ENCODE data around the gene LCLAT1.
"Not testable (repeated sequence)": the region's sequence is repeated elsewhere in the genome, so short reads cannot be mapped to it uniquely, and the experiment has no call there.

The LCLAT1 gene

DNA sequence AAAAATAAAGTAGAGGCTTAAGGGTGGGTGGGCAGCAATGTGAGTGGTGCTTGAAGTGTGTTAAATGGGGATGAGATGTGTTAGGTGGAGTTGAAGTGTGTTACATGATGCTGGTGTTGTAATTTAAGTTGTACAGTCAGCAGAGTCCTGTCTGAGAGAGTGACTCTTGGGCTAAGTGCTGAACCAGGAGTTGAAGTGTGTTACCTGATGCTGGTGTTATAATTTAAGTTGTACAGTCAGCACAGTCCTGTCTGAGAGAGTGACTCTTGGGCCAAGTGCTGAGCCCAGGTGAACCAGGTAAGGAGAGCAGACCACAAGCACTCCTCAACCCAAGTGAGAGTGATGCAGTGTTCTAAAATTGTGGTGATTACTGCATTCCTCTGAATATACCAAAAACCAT lies 40.6 kb downstream of the LCLAT1 start:
- DNase-seq (ENCODE audit: low read depth in 2 of 2), result no peak

DNA sequence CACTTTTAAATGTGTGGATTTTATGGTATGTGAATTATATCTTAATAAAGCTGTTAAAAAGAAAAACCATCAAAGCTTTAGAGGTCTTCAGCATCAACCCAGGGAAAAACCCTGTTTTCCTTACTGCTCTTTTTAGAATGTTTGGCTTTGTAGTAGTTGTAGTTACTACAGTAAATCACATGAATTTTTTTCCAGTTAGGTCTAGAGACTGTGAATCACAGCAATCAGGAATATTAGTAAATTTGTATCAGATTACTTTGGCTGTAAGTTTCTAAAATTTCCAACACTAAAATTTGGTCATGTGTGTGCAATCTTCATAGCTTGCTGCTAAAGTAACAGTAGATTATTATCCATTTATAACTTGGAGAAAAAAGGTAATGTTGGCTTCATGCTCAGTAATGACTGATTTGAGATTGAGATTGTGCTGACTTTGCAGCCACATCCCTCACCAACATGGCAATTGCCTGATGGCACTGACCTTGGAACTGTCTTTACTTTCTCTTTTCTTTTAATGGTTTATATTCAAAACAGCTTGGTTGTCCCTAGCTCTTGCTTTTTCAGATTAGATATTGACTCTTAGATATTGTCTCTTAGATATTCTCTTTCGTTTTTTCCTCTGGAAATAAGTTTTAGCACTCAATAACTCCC lies 41.1 kb downstream of the LCLAT1 start:
- no peak for DNase-seq (ENCODE audit: low read depth in 2 of 2)

DNA sequence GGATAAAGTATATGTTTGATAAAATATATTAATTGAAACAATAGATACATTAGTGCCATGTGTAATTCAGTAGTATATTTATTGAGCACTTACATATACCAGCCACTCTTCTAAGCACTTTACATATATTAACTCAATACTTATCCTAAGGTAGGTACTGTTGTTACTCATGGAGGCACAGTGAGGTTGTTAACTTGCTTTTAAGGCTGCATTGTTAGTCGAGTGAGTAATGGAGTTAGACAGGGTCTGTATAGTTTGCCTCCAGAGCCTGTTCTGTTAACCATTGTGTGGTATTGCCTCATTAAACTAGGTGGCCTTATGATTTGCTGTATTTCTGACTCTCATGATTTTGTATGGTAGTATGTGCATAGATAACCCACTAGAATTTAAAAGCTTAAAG lies 44.2 kb downstream of the LCLAT1 start:
- no peak for DNase-seq (ENCODE audit: low read depth in 2 of 2)

DNA sequence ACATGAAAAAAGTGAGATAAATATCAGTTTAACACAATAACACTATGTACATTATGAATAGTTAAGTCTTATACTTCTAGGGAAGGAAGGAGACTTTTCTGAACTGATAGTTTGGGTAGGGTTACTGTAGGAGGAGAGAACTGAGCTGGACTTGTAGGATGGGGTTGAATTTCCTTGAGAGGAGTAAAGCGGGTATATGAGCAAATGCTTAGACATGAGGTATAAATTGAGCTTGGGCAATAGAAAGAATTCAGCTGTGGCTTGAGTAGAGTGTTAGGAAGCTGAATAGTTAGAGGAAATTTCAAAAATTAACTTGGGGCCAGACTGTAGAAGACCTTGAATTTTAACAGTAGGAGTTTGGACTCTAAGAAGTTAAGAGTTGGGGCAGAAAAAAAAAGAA lies 45.1 kb downstream of the LCLAT1 start:
- DNase-seq (ENCODE audit: low read depth in 2 of 2), result no peak

DNA sequence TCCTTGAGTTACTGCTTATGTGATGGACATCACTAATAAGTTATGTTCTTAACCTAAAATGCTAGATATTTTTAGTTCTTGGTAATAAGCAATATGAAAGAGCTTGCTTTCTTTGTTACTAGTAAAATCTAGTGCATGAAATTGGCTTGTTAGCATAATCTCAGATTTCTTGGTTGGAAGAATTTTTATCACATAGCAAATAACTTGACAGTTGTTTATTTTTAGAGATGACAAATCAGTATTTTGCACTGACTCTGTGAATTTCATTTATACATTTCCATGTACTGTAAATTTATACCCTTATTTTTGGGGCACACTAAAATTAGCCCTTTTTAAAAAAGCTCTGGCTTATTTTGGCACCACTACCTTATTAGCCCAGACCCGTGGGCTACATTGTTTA lies 45.6 kb downstream of the LCLAT1 start:
- DNase-seq (ENCODE audit: low read depth in 2 of 2), result no peak

DNA sequence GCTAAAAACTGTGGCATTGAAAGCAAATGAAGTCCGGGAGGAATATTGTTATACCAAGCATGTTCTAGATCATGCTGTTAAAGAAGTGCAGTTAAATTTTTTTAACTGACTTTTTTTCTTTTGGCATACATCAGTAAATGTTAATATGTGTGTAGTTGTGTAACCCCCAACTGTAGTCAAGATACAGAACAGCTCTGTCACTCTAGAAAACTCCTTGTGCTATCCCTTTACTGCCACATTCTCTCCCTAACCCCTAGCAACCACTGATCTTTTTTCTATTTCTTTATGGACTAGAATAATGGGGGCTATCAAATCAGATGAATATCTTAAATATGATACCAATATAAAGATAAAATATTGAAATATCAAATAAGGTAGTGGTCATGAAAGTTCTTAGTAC lies 46.4 kb downstream of the LCLAT1 start:
- DNase-seq (ENCODE audit: low read depth in 2 of 2), result no peak

DNA sequence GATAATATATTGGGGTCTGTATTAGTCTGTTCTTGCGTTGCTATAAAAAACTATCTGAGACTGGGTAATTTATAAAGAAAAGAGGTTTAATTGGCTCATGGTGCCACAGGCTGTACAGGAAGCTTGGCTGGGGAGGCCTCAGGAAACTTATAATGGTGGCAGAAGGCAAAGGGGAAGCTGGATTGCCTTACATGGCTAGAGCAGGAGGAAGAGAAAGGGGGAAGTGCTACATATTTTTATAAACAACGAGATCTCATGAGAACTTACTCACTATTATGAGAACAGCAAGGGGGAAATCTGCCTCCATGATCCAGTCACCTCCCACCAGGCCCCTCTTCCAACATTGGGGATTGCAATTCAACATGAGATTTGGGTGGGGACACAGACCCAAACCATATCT lies 48.9 kb downstream of the LCLAT1 start:
- DNase-seq (ENCODE audit: low read depth in 2 of 2), result not testable (repeated sequence)

DNA sequence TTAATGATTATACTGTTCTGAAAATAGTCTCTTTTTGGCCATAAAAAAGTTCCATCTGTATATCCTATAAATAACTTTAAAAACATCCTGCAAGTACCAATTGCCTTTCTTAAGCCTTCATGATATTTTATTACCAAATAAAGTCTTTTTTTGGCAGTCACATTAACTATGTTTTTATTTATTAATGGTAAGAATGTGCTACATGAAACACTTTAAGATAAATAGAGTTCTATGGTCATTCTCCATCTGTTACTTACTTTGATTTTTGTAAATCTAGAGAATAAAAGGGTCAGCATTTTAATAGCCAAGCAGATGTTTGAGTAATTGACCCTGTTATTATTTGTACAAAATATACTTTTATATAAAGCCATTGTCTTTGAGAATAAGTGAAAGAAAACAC lies 52.6 kb downstream of the LCLAT1 start:
- DNase-seq (ENCODE audit: low read depth in 2 of 2), result no peak

DNA sequence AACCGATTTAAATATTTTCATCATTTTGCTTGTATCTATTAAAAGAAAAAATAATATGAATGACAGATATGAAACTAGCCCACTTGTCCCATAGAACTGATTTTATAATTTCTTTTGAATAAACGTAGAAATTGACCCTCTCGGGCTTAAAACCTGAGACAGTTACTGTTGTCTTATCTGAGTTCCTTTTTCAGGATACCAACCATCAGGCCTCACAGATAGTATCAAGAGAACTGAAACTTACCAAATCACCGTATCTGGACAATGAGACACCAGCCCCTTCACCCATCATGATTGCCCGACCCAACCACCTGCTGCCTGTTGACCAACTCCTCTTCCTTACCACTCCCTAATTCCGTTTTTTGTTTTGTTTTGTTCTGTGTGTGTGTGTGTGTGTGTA lies 53.7 kb downstream of the LCLAT1 start:
- DNase-seq (ENCODE audit: low read depth in 2 of 2), result no peak

DNA sequence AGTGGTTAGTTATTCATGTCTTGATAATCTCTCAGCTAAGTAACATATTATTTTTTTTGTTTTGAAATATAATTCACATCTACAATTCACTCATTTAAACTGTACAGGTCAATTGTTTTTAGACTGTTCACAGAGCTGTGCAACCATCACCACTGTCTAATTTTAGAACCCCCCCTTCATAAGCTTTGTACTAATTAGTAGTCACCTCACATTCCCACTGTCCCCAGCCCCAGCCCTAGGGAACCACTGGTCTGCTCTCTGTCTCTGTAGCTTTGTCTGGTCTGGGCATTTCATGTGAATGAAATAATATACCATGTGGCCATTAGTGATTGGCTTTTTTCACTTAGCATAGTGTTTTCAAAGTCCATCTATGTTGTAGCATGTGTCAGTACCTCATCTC lies 55.3 kb downstream of the LCLAT1 start:
- no peak for DNase-seq (ENCODE audit: low read depth in 2 of 2)

DNA sequence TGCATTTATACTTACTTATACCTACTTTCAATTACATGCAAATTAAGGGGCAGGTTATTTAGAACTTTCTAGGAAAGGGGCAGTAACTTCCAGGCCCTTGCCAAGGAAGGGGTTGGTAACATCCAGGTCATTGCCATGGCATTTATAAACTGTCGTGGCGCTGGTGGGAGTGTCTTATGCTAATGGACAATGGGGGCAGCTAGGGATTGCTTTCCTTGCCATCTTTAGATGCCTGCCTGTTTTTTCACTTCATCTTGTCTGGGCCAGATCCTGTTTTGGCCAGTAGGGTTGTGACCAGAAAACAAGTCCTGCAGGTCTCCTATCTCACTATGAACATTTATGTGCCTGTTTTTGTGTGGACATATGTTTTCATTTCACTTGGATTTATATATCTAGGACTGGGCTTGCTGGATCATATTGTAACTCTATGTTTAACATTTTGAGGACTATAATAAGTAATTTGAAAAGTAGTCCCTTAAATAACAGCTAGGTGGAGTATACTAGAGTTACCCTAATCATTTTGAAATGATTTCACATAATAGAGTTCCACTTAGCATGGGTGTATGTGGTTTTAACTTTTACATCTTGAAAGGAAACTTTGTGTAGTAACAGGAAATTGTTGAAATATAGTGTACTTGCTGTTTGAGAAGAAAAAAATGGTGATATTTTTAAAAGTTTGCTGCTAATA lies 56.1 kb downstream of the LCLAT1 start:
- no peak for DNase-seq (ENCODE audit: low read depth in 2 of 2)

DNA sequence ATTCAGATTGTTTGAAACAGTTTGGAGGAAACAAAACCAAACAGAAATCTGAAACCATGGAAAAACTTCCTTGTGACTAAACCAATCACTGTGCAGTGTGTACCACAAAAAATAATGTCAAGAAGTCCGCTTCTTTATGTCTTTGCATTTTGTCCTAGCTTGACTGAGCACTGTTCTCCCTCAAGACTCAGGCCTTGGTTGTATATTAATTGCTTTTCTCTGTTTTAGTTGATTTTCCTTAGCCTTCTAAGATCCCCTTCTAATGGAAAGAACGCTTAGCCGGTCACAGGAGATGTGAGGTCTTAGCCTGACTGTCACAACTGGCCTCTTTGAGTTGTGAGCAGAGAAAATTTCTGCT lies 56.6 kb downstream of the LCLAT1 start:
- no peak for DNase-seq (ENCODE audit: low read depth in 2 of 2)

DNA sequence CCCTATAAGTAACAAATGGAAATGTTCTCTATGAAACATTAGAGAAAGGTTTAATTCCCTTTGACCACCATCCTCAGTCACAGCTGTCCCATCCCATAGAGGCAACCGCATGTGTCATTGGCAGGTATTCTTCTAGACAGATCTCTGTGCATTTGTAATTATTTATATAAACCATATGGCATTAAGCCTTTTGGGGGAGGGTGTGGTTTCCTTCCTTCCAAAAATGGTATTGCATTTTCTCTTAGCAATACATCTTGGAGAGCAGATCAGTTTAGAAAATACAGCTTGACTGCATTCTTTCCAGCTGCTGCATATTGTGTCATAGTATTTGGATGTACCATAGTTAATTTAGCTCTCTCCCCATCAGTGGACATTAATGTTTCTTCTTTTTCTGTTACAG lies 57.7 kb downstream of the LCLAT1 start:
- DNase-seq (ENCODE audit: low read depth in 2 of 2), result no peak

DNA sequence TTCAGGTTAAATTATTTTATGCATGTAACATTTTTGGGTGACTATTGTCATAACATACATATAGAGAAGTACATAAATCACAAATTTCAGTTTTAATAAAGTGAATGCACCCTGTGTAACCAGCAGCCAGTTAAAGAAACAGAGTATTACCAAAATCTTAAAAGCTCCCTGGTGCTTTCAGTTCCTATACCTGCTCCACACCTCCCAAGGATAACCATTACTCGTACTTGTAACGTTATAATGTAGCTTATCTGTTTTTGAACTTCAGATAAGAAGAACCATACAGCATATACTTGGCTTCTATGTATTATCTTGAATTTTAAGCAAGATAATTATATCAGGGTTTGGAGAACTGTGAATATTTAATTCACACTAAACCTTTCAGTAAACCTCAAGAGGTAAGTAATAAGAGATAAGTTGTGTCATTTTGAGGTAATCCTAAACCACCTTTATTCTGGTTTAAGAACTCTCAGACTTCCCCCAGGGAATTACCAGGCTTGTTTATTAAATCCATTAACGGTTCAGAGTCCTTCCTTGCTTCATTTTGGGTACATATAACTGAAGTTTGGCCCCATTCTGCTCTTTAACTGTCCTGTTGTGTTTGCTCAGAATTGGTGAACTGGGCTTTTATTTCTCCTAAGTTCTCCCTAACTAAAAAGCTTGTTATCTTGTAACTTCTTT lies 58.6 kb downstream of the LCLAT1 start:
- no peak for DNase-seq (ENCODE audit: low read depth in 2 of 2)

DNA sequence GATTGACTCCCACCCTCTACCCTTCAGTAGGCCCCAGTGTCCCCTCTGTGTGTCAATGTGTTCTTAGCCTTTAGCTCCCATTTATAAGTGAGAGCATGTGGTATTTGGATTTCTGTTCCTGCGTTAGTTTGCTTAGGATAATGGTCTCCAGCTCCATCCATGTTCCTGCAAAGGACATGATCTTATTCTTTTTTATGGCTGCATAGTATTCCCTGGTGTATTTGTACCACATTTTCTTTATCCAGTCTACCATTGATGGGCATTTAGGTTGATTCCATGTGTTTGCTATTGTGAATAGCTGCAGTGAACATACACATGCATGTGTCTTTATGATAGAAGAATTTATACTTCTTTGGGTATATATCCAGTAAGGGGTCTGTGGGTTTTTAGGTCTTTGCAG lies 60.4 kb downstream of the LCLAT1 start:
- not testable (repeated sequence) for DNase-seq (ENCODE audit: low read depth in 2 of 2)

DNA sequence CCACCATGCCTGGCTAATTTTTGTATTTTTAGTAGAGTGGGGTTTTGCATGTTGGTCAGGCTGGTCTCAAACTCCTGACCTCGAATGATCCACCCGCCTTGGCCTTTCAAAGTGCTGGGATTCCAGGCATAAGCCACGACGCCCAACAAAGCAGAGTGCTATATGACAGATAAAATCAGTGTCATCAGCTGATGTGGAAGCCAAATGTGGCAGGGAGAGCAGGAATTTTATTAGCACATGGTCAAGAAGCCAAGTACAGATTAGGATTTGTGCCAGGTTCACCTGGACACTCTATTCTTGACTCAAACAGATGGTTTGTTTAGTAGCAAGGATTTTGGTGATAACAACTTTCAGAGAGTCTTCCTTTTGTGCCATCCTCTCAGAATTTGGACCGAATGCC lies 62.7 kb downstream of the LCLAT1 start:
- no peak for DNase-seq (ENCODE audit: low read depth in 2 of 2)

DNA sequence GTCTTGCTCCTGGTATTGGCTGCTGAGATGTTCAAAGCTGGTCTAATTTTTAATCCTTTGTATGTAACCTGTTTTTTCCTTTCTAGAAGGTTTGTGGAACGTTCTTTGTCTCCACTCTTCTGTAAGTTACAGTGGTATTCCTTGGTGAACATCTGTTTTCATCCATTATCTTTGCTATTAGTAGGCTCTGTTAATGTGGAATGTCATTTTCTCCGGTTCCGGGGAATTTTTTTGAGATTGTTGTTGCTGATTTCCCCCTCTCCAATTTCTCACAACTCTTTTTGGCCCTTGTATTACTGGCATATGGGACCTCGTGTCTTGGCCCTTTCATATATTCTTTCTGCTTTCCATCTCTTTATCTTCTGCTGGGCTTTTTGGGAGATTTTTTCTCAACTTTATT lies 63.4 kb downstream of the LCLAT1 start:
- no peak for DNase-seq (ENCODE audit: low read depth in 2 of 2)

DNA sequence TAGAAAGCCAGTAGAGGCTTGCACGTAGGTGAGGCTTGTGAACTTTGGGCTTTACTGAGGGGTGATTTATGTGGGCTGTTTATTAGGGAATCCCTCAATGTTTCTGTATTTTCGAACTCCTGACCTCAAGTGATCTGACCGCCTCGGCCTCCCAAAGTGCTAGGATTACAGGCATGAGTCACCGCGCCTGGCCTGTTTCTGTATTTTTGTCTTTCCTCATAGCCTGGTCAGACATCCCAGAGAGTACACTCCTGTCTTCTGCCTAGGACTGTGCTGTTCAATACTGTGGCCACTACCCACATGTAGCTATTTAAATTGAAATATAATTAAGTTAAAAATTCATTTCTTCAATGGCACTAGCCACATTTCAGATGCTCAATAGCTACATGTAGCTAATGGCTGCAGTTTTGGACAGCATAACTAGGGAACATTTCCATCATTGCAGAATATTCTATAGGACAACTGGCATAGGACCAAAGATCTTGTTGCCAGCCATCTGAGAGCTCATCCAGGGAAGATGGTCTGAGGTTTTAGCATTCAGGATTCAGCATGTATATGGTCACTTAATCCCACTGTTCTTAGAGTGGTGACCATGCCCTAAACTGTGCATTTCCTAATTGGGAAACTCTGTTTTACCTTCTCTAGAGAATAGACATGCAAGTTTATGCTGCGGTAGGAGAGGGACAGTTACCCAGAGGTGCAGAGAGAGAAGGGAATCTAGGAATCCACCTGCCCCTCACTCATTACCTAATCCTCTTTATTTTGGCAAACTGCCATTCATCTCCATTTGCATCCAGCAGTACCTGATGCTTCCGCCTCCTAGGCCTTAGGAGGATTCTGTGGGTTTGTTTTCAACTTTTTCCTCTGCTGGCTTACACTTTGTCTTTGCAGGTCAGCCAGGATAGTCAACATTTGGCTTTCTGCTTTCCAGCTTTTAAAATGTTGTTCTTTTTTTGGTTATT lies 64.4 kb downstream of the LCLAT1 start:
- no peak for DNase-seq (ENCODE audit: low read depth in 2 of 2)

DNA sequence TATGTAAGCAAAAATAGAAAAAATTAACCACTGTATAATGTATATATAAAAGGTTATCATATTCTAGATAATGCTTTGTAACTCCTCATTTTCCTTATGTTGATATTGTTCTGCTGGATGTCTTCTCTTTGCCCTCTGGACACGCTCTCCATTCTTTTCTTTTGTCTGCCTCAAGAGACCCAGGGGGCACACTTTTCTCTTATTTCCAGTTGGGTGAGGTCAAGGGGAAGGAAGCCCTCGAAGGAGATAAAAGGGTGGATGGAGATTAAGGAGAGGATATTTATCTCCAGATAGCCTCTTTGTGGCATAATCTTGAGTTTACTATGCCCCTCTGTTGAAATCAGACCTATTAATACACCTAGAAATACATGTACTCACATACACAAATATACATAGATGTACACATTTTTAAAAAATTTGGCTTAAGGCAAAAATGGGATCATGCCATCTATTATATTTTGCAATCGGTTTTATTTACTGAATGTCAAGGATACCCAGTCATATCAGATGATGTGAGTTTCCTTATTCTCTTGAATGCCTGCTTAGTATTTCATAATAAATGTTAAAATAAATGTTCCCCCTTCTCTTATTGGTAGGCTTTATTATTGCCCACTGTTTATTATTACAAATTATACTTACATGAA lies 65.3 kb downstream of the LCLAT1 start:
- DNase-seq (ENCODE audit: low read depth in 2 of 2), result no peak

DNA sequence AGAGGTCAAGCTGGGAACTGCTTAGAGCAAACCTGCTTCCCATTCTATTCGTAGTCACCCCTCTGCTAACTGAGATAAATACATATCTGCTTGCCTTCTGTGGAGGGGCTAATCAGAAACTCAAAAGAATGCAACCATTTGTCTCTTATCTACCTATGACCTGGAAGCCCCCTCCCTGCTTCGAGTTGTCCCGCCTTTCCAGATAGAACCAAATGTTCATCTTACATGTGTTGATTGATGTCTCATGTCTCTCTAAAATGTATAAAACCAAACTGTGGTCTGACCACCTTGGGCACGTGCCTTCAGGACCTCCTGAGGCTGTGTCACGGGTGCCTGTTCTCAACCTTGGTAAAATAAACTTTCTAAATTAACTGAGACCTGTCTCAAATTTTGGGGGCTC lies 66.6 kb downstream of the LCLAT1 start:
- not testable (repeated sequence) for DNase-seq (ENCODE audit: low read depth in 2 of 2)

DNA sequence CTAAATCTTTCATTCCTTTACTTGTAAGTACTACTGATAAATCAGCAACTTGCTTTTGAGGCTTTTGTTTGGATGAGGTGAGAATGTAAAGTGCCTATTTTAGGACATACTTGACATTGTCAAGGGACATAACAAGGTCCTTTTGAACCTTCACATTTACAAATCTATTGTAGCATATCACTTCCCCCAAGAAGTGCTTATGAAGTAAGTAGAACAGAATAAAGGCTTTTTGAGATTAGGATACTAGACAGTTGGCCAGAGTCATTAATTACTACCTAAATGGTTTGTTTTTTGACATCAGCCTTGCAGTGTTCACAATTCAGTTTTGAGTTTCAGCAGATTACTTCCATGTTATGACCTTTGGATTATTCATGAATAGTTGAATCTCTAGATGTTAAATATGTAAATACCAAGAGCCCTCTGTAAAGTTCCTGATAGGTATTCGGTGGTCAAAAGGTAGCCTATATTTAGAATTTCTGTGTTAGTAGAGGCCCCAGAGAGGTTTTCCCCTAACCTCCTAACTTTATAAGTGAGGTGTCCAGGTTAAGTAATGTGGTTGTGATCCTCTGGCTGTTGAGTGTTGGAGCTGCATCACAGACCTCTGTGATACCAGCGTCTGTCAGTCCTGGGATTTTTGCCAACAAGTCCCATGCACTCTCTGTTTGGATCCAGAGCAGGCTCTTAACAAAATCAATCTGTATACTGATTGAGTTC lies 67.2 kb downstream of the LCLAT1 start:
- DNase-seq (ENCODE audit: low read depth in 2 of 2), result no peak

All from stimulated activated CD8-positive, alpha-beta memory T cell treated with anti-CD3 and anti-CD28 coated beads, Interleukin-15, amount 100 ng/mL, for 4 hours (primary cell).